TTC549 (cell line): ENCODE results near the gene NIF3L1.
A peak's percentile ranks its signal among the peaks of the same experiment; 100 is the strongest.

ENCODE experiments used
- FAIRE-seq: peaks from 2 replicates; lab custom pipeline; 2012; peaks lifted over from hg19 to GRCh38; lab: Jason Lieb, UNC

NIF3L1 gene, protein sequence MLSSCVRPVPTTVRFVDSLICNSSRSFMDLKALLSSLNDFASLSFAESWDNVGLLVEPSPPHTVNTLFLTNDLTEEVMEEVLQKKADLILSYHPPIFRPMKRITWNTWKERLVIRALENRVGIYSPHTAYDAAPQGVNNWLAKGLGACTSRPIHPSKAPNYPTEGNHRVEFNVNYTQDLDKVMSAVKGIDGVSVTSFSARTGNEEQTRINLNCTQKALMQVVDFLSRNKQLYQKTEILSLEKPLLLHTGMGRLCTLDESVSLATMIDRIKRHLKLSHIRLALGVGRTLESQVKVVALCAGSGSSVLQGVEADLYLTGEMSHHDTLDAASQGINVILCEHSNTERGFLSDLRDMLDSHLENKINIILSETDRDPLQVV

DNA sequence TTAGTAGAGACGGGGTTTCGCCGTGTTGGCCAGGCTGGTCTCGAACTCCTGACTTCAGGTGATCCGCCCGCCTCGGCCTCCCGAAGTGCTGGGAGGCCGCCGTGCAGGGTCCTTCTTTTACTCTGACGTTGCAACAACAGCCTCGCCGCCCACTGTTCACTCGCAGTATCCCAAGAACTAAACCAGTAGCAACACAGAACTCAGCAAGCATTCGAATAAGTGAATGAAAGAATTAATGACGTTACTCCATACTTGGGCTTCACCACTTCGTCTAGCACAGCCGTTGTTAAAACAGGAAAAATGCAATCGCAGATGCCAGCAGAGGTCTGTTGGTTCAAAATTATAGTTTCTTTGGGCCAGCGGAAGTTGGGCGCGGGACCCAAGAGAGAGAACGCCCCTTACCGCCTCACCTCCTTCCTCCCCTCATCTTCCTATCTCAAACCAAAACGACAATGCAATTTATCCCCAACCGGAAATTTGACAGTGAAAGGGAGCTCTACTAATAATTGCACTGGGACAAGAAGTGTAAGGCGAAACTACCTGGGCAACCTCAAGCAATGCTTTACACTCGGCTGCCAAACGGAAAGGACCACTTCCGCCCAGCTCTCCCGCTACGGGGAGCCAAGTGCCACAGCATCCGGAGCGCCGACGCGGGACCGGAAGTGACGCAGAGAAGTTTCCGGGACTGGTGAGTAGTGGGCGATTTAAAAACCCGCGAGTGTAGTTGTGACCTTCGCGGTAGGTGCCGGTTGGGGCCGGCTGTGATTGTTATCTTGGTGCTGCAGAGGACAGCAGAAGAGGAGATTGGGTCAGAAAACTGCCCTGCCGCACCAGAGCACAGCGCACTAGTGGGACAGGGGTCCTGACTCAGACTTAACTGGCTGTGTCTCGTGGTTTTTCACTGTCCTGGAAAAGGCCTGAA is at the start of gene NIF3L1, which contains the start of gene PPIL3:
Gene NIF3L1, plus strand, starts transcription at position 668 of the 922 bp plus-strand sequence. CDS start 2,573 bp downstream, outside the sequence.
Gene PPIL3, minus strand, starts transcription at position 374 of the 922 bp plus-strand sequence. CDS start 1,462 bp downstream, outside the sequence.
- peak; percentile 89 for FAIRE-seq

DNA sequence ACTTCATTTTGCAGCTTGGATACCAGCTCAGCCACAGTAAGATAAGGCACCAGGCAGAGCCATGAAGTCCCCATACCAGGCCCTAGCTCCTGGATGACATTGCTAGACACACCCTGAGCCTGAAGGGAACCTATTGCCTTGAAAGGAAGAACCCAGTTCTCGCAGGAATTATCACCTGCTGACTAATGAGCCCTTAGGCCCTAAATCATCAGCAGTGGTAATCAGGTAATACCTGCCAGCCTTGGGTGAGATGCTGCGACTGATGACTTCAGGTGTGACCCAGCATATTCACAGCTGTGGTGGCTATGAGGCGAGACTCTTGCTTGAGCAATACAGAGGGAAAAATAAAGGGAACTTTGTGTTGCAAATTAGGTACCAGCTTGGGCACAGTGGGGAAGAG is 49.7 kb upstream of the NIF3L1 start:
- FAIRE-seq: no peak

- FAIRE-seq: no peak
These were observed 44.9 kb upstream of the NIF3L1 start for GRCh38 chr2:200843993-200844948.

GRCh38 chr2:200845194-200845593 is 44.0 kb upstream of the NIF3L1 start:
- FAIRE-seq: no peak

DNA sequence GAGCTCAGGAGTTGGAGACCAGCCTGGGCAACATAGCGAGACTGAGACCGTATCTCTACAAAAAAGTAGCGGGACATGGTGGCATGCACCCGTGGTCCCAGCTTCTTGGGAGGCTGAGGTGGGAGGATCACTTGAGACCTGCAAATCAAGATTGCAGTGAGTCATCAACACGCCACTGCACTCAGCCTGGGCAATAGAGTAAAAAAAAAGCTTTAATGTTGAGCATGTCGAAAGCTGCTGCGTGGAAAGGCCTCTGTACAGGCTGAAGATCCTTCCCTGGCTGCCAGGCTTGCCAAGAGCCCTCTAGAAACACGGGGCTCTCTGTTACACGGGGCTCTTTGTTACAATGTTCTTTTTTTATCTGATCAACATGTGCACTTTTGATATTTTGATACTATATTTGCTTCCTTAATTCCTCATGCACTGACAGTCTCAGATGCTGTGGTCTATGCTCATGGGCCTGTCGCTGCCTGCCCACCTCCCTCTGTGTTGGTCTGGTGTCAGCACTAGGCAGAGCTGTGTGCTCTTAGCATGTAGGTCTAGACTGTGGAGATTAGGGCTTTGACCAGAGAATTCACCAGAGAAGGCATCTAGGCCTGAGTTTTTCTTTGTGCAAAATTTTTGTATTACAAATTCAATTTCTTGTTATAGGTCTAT is 43.4 kb upstream of the NIF3L1 start:
- FAIRE-seq: no peak

GRCh38 chr2:200847269-200847668 is 41.9 kb upstream of the NIF3L1 start:
- no peak for FAIRE-seq

- no peak for FAIRE-seq
These were observed 41.2 kb upstream of the NIF3L1 start for GRCh38 chr2:200847939-200848338.

GRCh38 chr2:200850512-200851256 is 38.5 kb upstream of the NIF3L1 start:
- FAIRE-seq: no peak

GRCh38 chr2:200851398-200852248 is 37.5 kb upstream of the NIF3L1 start:
- FAIRE-seq: no peak

- no peak for FAIRE-seq
These were observed 36.6 kb upstream of the NIF3L1 start for GRCh38 chr2:200852605-200853004.

DNA sequence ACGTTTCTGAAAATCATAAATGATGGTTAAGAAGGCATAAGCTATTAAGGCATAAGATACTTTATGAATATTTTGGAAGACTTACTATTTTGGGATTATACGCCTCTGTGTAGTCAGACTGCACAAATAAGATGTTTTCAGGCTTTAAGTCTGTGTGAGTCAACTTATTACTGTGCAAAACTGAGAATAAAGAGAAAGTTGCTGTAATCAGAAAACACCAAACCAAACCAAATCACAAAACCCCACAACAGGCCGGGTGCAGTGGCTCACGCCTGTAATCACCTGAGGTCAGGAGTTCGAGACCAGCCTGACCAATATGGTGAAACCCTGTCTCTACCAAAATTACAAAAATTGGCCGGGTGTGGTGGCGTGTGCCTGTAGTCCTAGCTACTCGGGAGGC is 32.4 kb upstream of the NIF3L1 start:
- no peak for FAIRE-seq

- no peak for FAIRE-seq
These were observed 28.9 kb upstream of the NIF3L1 start for GRCh38 chr2:200860092-200860795.

DNA sequence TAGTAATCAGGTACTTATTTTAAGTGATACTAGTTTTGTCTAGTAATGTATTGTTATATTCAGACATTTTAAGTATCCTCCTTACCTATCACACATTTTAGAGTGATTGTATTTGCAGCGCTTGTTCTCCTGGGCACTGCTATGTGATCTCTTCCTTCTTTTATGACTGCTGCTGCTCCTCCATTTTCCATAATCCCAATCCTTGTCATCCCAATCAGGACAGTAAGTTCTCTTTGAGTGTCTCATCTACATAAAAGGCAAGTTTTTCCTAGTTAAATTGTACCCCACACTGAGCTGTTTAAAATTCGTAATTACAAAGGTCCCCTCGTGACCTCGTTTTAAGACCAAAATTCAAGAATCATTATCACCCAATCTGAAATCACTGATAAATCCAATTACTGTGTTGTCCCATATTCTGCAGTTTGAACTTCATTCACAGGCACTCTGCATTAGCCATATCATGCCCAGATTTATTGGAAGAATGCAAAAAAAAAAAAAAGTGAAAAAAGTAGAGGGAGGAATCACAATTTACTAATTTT is 27.5 kb upstream of the NIF3L1 start:
- no peak for FAIRE-seq

- FAIRE-seq: no peak
These were observed 26.6 kb upstream of the NIF3L1 start for GRCh38 chr2:200862532-200863000.

- FAIRE-seq: no peak
These were observed 25.4 kb upstream of the NIF3L1 start for GRCh38 chr2:200863782-200864175.

DNA sequence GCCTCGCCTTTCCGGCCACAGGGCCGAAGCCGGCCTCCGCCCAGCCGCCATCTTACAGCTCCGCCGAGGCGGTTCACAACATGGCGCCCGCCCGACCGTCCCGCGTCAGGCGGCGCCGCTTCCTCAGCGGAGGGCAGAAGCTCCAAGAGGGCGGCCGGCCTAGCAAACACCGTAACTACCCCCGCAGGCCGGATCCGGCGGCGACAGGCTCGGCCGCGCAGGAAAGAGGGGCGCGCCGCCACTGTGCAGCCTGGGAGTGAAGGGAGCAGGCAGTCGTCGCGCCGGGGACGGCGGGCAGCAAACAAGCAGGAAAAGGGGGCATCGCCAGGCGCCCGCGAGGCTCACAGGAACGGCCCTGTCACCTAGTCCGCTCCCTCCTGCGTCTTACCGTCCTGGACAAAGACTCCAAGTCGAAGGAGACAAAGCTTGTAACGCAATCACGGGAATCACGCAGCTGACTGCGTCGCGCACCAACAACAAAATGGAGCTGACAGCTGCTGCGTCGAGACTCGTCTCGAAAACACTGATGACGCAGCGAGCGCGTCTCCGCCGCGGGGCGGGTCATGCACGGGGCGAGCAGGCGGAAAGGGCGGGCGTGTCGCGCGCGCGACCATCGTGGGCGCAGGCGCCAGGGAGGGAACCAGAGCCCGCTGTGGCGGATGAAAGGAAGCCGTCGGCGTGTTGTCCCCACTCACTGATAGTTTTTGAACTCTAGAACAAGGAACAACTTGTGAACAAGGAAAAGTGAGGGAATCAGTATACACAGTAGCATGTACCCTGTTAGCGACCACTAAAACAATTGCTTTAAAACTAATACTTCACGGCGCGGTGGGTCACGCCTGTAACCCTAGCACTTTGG is 24.8 kb upstream of the NIF3L1 start, which contains the start of gene CLK1:
Gene CLK1, minus strand, starts transcription at position 483 of the 859 bp plus-strand sequence. CDS start 2,796 bp downstream, outside the sequence.
- FAIRE-seq: no peak

DNA sequence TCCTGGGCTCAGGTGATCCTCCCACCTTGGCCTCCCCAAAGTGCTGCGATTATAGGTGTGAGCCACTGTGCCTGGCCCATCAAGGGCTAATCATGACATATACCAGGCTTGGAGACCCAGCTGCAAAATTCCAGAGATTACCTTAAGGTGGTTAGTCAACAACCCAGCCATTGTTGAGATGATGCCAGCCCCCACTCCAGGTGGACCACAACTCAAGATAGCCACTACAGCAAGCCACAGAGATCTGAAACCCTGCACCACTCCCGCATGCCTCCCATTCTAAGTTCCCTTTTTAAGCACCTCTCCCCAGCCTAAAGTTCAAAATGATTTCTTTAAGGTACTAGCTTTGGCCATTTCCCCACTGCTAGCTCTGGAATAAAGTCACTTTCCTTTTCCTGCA is 20.2 kb upstream of the NIF3L1 start:
- FAIRE-seq: no peak
